T-cell (primary cell): ENCODE measurements around the gene MAGEB4. TPM values are rescaled to one million over a fixed set of nuclear protein-coding genes. Genes with fewer than 3 reads are reported as not detected.

Source experiments
- ATAC-seq, 4 experiments: fragments of 200-7000 bp in 3 of 4; fragments of 150-1000 bp in 1 of 4; cut with Tn5 transposase; replicated peaks in 1 of 4; 1 replicate in 3 of 4; 2 replicates in 1 of 4; pipeline ENCODE4 v1.10.0; 2021; ENCODE audit warnings: moderate library complexity in 3 of 4, mild to moderate bottlenecking in 2 of 4, moderate number of reproducible peaks in 1 of 4
- CTCF ChIA-PET, 2 donors: fragments of 300-600 bp; sonication (Branson Sonifier 250); formaldehyde crosslinking; loops; one replicate each; lab custom pipeline; 2022; ENCODE audit warnings: antibody characterized with exemption in 2 of 2; lab: Charles Lee
- POLR2A ChIA-PET, 2 donors: fragments of 300-600 bp; sonication (Branson Sonifier 250); formaldehyde crosslinking; loops; one replicate each; lab custom pipeline; 2022; ENCODE audit warnings: antibody characterized with exemption in 2 of 2; lab: Charles Lee
- DNase-seq, 35 experiments: peaks; one replicate each; pipeline versions ENCODE4 v3.0.0 to v3.0.0-alpha.2; 2013 to 2023
- H3K27ac ChIP-seq: one replicate; pipeline ENCODE4 v1.5.1; 2013; ENCODE audit warnings: low read length
- H3K27me3 ChIP-seq, 2 experiments: replicated peaks in 1 of 2; 1 replicate in 1 of 2; 2 replicates in 1 of 2; pipeline versions ENCODE4 v1.6.1 to v1.7.0; 2013; ENCODE audit warnings: low read length in 1 of 2, mixed read lengths in 1 of 2; ENCODE audit not compliant: control insufficient read depth in 2 of 2, insufficient read depth in 2 of 2; ENCODE audit errors: extremely low read depth in 1 of 2
- H3K36me3 ChIP-seq, 2 donors: 1 replicate in 1 of 2; 2 replicates in 1 of 2; pipeline versions ENCODE4 v1.6.1 to v1.7.0; 2013; ENCODE audit warnings: low read length in 1 of 2; ENCODE audit not compliant: control insufficient read depth in 2 of 2, insufficient read depth in 1 of 2; ENCODE audit errors: extremely low read depth in 1 of 2
- H3K4me1 ChIP-seq, 2 experiments: 1 replicate in 1 of 2; 2 replicates in 1 of 2; pipeline versions ENCODE4 v1.6.1 to v1.7.0; 2013; ENCODE audit warnings: low read length in 2 of 2, mixed read lengths in 1 of 2; ENCODE audit not compliant: insufficient read depth in 2 of 2, control insufficient read depth in 1 of 2; ENCODE audit errors: extremely low read depth in 1 of 2
- H3K4me3 ChIP-seq, 2 donors: 1 replicate in 1 of 2; 2 replicates in 1 of 2; pipeline versions ENCODE4 v1.5.1 to v1.7.0; 2013; ENCODE audit warnings: mild to moderate bottlenecking in 2 of 2, low read length in 1 of 2, moderate library complexity in 1 of 2; ENCODE audit not compliant: control insufficient read depth in 1 of 2; ENCODE audit errors: extremely low read depth in 1 of 2
- H3K9me3 ChIP-seq: 2 replicates; pipeline ENCODE4 v1.7.0; 2013
- H3K27ac Mint-ChIP-seq, 2 donors: one replicate each; pipeline ENCODE4 v1.8.0; 2020 to 2021; ENCODE audit warnings: mild to moderate bottlenecking in 2 of 2, mixed read lengths in 2 of 2
- H3K27me3 Mint-ChIP-seq, 2 donors: one replicate each; pipeline ENCODE4 v1.8.0; 2021 to 2022; ENCODE audit warnings: mixed read lengths in 2 of 2
- H3K36me3 Mint-ChIP-seq: one replicate; pipeline ENCODE4 v1.8.0; 2021; ENCODE audit warnings: mixed read lengths
- H3K4me1 Mint-ChIP-seq, 3 donors: one replicate each; pipeline ENCODE4 v1.8.0; 2020 to 2022; ENCODE audit warnings: mixed read lengths in 3 of 3, mild to moderate bottlenecking in 1 of 3
- H3K4me3 Mint-ChIP-seq, 3 donors: one replicate each; pipeline ENCODE4 v1.8.0; 2020 to 2022; ENCODE audit warnings: mild to moderate bottlenecking in 3 of 3, mixed read lengths in 3 of 3, moderate library complexity in 3 of 3
- H3K9me3 Mint-ChIP-seq, 3 donors: one replicate each; pipeline ENCODE4 v1.8.0; 2020 to 2022; ENCODE audit warnings: mixed read lengths in 3 of 3
- WGBS: methylation state at CpG from one replicate; pipeline ENCODE4 v1.1.5; 2013; ENCODE audit warnings: missing lambda C conversion rate; ENCODE audit not compliant: insufficient coverage; 5-methylcytosine and 5-hydroxymethylcytosine counted together
- total RNA-seq, 35 experiments: library from RNA in 6 of 35; stranded (reverse) in 6 of 35; fragments of 120-200 nt in 1 of 35; gene quantifications; one replicate each; pipeline versions ENCODE4 v1.2.1 to v1.2.4 and lab custom pipeline; 2013 to 2026

Gene MAGEB4
- total RNA-seq, 5 donors from 2014 or later (not counting 1 experiment from before 2014, with no cell fraction given) = not detected

DNA sequence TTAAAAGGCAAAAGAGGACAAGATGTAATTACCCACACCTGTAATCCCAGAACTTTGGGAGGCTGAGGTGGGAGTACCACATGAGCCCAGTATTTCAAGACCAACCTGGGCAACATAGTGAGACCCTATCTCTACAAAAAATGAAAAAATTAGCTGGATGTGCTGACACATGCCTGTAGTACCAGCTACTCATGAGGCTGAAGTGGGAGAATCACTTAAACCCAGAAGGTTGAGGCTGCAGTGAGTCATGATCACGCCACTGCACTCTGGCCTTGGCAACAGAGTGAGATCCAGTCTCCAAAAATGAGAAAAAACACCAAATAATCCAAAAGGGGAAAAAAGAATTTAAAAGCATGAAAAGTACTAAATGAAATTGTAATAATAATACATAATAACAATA, 36.6 kb downstream of the MAGEB4 start:
- H3K4me1 ChIP-seq = peaks cover 0 to 9% of the 10 kb centered on the region in 2 experiments
- no peak for ATAC-seq
- Mint-ChIP-seq H3K9me3 (no peaks in the 10 kb centered on the region), H3K4me3 (no peak overlapping the region), H3K4me1 (peaks cover 5 to 14% (median 8%) of the 10 kb centered on the region in 3 donors), H3K36me3 (no peaks in the 10 kb centered on the region), H3K27me3 (peaks cover 0 to 7% of the 10 kb centered on the region in 2 donors), H3K27ac (no peak overlapping the region)
- H3K27ac ChIP-seq = no peak overlapping the region
- DNase-seq = no peak
- H3K9me3 ChIP-seq = no peaks in the 10 kb centered on the region
- no peaks in the 10 kb centered on the region for H3K27me3 ChIP-seq
- ChIA-PET POLR2A (no interaction called here), CTCF (no interaction called here)
- H3K36me3 ChIP-seq = no peaks in the 10 kb centered on the region
- WGBS = no CpG with 5 or more reads among the region's 1 CpG
- no peak overlapping the region for H3K4me3 ChIP-seq

DNA sequence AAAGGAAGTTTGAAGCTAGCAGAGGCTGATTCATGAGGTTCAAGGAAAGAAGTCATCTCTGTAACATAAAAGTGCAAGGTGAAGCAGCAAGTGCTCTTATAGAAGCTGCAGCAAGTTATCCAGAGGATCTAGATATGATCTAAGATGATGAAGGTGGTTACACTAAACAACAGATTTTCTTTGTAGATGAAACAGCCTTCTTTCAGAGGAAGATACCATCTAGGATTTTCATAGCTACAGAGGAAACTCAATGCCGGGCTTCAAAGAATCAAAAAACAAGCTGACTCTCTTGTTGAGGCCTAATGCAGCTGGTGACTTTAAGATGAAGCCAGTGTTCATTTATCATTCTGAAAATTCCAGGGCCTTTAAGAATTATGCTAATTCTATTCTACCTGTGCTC, 38.6 kb downstream of the MAGEB4 start:
- no peak overlapping the region for H3K27ac ChIP-seq
- WGBS = no CpG with 5 or more reads among the region's 1 CpG
- ATAC-seq = peak in 1 of 4 experiments; percentile 22
- Mint-ChIP-seq H3K4me1 (peaks cover 5 to 14% (median 8%) of the 10 kb centered on the region in 3 donors), H3K9me3 (peaks cover 0 to 2% (median 0%) of the 10 kb centered on the region in 3 donors), H3K27ac (no peak overlapping the region), H3K4me3 (no peak overlapping the region), H3K36me3 (no peaks in the 10 kb centered on the region), H3K27me3 (peaks cover 0 to 7% of the 10 kb centered on the region in 2 donors)
- H3K4me1 ChIP-seq = peaks cover 0 to 9% of the 10 kb centered on the region in 2 experiments
- no peaks in the 10 kb centered on the region for H3K9me3 ChIP-seq
- H3K27me3 ChIP-seq = no peaks in the 10 kb centered on the region
- H3K36me3 ChIP-seq = no peaks in the 10 kb centered on the region
- DNase-seq = peak in 1 of 35 experiments; percentile 7
- ChIA-PET CTCF (interaction anchor here in 1 of 2 donors (0.6 kb wide), 1 partner anchor 384 kb away, joined by 3 read pairs; no protein-coding TSS in a partner anchor), POLR2A (no interaction called here)
- H3K4me3 ChIP-seq = no peak overlapping the region

DNA sequence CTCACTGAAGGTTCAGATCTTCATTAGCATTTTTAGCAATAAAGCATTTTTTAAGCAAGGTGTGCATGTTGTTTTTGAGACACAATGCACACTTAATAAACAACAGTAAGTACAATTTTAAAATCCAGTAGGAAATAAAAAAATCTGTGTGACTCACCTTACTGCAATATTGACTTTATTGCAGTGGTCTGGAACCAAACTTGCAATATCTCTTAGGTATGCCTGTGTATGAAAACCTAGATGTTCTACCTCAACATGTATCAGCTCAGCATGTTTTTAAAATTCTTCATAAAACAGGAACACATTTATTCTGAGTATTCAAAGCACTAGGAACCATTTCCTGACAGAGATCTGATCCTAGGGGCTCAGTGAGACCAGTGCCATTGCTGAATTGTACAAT, 40.7 kb downstream of the MAGEB4 start:
- peaks cover 0 to 6% (median 0%) of the 10 kb centered on the region in 3 donors for H3K9me3 Mint-ChIP-seq
- POLR2A ChIA-PET = no interaction called here
- H3K4me1 Mint-ChIP-seq = peaks cover 5 to 14% (median 8%) of the 10 kb centered on the region in 3 donors

GRCh38 chrX:30283456-30284200, 41.8 kb downstream of the MAGEB4 start:
- no CpG with 5 or more reads among the region's 3 CpGs for WGBS
- H3K4me3 Mint-ChIP-seq = no peak overlapping the region

More for the DNA sequence above, 40.7 kb downstream of the MAGEB4 start:
- no peak overlapping the region for H3K4me3 ChIP-seq
- H3K27ac Mint-ChIP-seq = no peak overlapping the region
- H3K27me3 Mint-ChIP-seq = peaks cover 0 to 1% of the 10 kb centered on the region in 2 donors
- DNase-seq (no peak), ATAC-seq (no peak)
- no peaks in the 10 kb centered on the region for H3K36me3 Mint-ChIP-seq
- H3K4me3 Mint-ChIP-seq = no peak overlapping the region
- no peak overlapping the region for H3K27ac ChIP-seq
- no peaks in the 10 kb centered on the region for H3K9me3 ChIP-seq
- peaks cover 0 to 9% of the 10 kb centered on the region in 2 experiments for H3K4me1 ChIP-seq
- H3K36me3 ChIP-seq = no peaks in the 10 kb centered on the region
- CTCF ChIA-PET = no interaction called here
- no peaks in the 10 kb centered on the region for H3K27me3 ChIP-seq

More at GRCh38 chrX:30283456-30284200, 41.8 kb downstream of the MAGEB4 start:
- ATAC-seq = no peak
- no peak for DNase-seq
- no peaks in the 10 kb centered on the region for H3K36me3 Mint-ChIP-seq
- H3K4me1 Mint-ChIP-seq = peaks cover 5 to 14% (median 8%) of the 10 kb centered on the region in 3 donors
- no peak overlapping the region for H3K27ac ChIP-seq
- H3K27me3 ChIP-seq = no peaks in the 10 kb centered on the region
- no peak overlapping the region for H3K27ac Mint-ChIP-seq
- no peaks in the 10 kb centered on the region for H3K9me3 ChIP-seq
- no peaks in the 10 kb centered on the region for H3K27me3 Mint-ChIP-seq
- ChIA-PET CTCF (no interaction called here), POLR2A (no interaction called here)
- H3K4me3 ChIP-seq = no peak overlapping the region
- H3K36me3 ChIP-seq = no peaks in the 10 kb centered on the region
- H3K9me3 Mint-ChIP-seq = peaks cover 0 to 6% (median 0%) of the 10 kb centered on the region in 3 donors
- H3K4me1 ChIP-seq = peaks cover 0 to 9% of the 10 kb centered on the region in 2 experiments

Other genes with a start within 250 kb of the MAGEB4 start
- gene MAGEB2, start 26.4 kb upstream of the MAGEB4 start, total RNA-seq = under 1 TPM in 1 of 5 donors, not detected in 4; 0.25 TPM
- gene MAGEB3, start 11.3 kb upstream of the MAGEB4 start, total RNA-seq = not detected
- not detected for gene MAGEB1, start 5.1 kb downstream of the MAGEB4 start, total RNA-seq
- gene NR0B1, start 67.4 kb downstream of the MAGEB4 start, total RNA-seq = not detected